Neuronal stem cell (in vitro differentiated cells): ENCODE results near the gene CFP.

Experiments
- DNase-seq: peaks from one replicate; pipeline ENCODE4 v3.0.0-alpha.2; 2013; ENCODE audit warnings: low spot score
- H2AFZ ChIP-seq: one replicate; pipeline ENCODE4 v1.6.1; 2013; ENCODE audit warnings: mild to moderate bottlenecking, low read length, inconsistent platforms
- H2AK5ac ChIP-seq: 2 replicates; pipeline ENCODE4 v1.6.1; 2013; ENCODE audit warnings: low read depth, mild to moderate bottlenecking, inconsistent platforms, low read length, moderate library complexity, mixed read lengths
- H2BK120ac ChIP-seq: 2 replicates; pipeline ENCODE4 v1.6.1; 2013; ENCODE audit warnings: low read depth, mild to moderate bottlenecking, inconsistent platforms, low read length, moderate library complexity, mixed read lengths
- H2BK12ac ChIP-seq: one replicate; pipeline ENCODE4 v1.6.1; 2013; ENCODE audit warnings: low read length, inconsistent platforms
- H2BK15ac ChIP-seq: 2 replicates; pipeline ENCODE4 v1.6.1; 2013; ENCODE audit warnings: mild to moderate bottlenecking, low read length, inconsistent platforms, mixed read lengths
- H2BK5ac ChIP-seq: one replicate; pipeline ENCODE4 v1.6.1; 2013; ENCODE audit warnings: inconsistent platforms, mild to moderate bottlenecking, low read length, moderate library complexity
- H3K14ac ChIP-seq: one replicate; pipeline ENCODE4 v1.6.1; 2013; ENCODE audit warnings: low read length, inconsistent platforms
- H3K18ac ChIP-seq: 2 replicates; pipeline ENCODE4 v1.6.1; 2013; ENCODE audit warnings: low read length, inconsistent platforms
- H3K23ac ChIP-seq: 2 replicates; pipeline ENCODE4 v1.6.1; 2013; ENCODE audit warnings: low read depth, mild to moderate bottlenecking, mixed read lengths, low read length, inconsistent platforms; ENCODE audit not compliant: poor library complexity
- H3K27ac ChIP-seq: replicated peaks from 3 replicates; pipeline ENCODE4 v1.5.1; 2013; ENCODE audit warnings: low read length, inconsistent platforms
- H3K27me3 ChIP-seq, 3 experiments: 2 replicates each; pipeline ENCODE4 v1.6.1; 2013; ENCODE audit warnings: low read length in 3 of 3, mild to moderate bottlenecking in 2 of 3, inconsistent platforms in 1 of 3, low read depth in 1 of 3, mixed read lengths in 1 of 3, moderate library complexity in 1 of 3; ENCODE audit not compliant: control insufficient read depth in 3 of 3, insufficient read depth in 3 of 3
- H3K36me3 ChIP-seq, 2 donors: replicated peaks in 1 of 2; 2 replicates each; pipeline ENCODE4 v1.6.1; 2013; ENCODE audit warnings: low read length in 2 of 2; ENCODE audit not compliant: control insufficient read depth in 2 of 2, insufficient read depth in 2 of 2
- H3K4ac ChIP-seq: 2 replicates; pipeline ENCODE4 v1.6.1; 2013; ENCODE audit warnings: inconsistent platforms, mild to moderate bottlenecking, low read length, moderate library complexity
- H3K4me1 ChIP-seq, 2 donors: 1 replicate in 1 of 2; 2 replicates in 1 of 2; pipeline ENCODE4 v1.6.1; 2013; ENCODE audit warnings: low read length in 2 of 2, low read depth in 1 of 2; ENCODE audit not compliant: control insufficient read depth in 2 of 2, insufficient read depth in 1 of 2
- H3K4me2 ChIP-seq: one replicate; pipeline ENCODE4 v1.6.1; 2013; ENCODE audit warnings: mild to moderate bottlenecking, low read length, inconsistent platforms; ENCODE audit not compliant: insufficient read depth, poor library complexity, severe bottlenecking
- H3K4me3 ChIP-seq, 2 donors: 2 replicates each; pipeline ENCODE4 v1.5.1; 2013; ENCODE audit warnings: low read length in 2 of 2, mild to moderate bottlenecking in 2 of 2, inconsistent platforms in 1 of 2, moderate library complexity in 1 of 2
- H3K79me1 ChIP-seq: one replicate; pipeline ENCODE4 v1.6.1; 2013; ENCODE audit warnings: low read depth, mild to moderate bottlenecking, inconsistent platforms, low read length, moderate library complexity
- H3K9ac ChIP-seq: one replicate; pipeline ENCODE4 v1.6.1; 2013; ENCODE audit warnings: mild to moderate bottlenecking, low read depth, low read length, inconsistent platforms; ENCODE audit not compliant: poor library complexity
- H3K9me3 ChIP-seq, 2 donors: replicated peaks in 1 of 2; 2 replicates each; pipeline versions ENCODE3 to v1.6.1; 2013; ENCODE audit warnings: low read length in 2 of 2, mild to moderate bottlenecking in 2 of 2, inconsistent platforms in 1 of 2, low read depth in 1 of 2, mixed read lengths in 1 of 2, moderate library complexity in 1 of 2; ENCODE audit not compliant: control insufficient read depth in 2 of 2, insufficient read depth in 1 of 2
- H4K8ac ChIP-seq: one replicate; pipeline ENCODE4 v1.6.1; 2013; ENCODE audit warnings: low read depth, mild to moderate bottlenecking, inconsistent platforms, low read length, moderate library complexity
- H4K91ac ChIP-seq: one replicate; pipeline ENCODE4 v1.6.1; 2013; ENCODE audit warnings: low read length, low read depth, mild to moderate bottlenecking, inconsistent platforms; ENCODE audit not compliant: poor library complexity
- WGBS, 2 donors: extraction: QIAGEN DNeasy Blood & Tissue Kit; methylation state at CpG; one replicate each; pipeline ENCODE4 v1.1.7; 2013; ENCODE audit warnings: missing lambda C conversion rate in 2 of 2, mixed read lengths in 1 of 2; ENCODE audit not compliant: insufficient read length in 2 of 2, insufficient replicate concordance in 1 of 2; ENCODE audit errors: extremely low coverage in 2 of 2; 5-methylcytosine and 5-hydroxymethylcytosine counted together

CFP gene

GRCh38 chrX:47633689-47634590 is 4.2 kb upstream of the CFP start:
- no peak for DNase-seq
- Histone ChIP-seq H2BK12ac (no peak overlapping the region), H3K4me1 (peaks cover 0 to 5% of the 10 kb centered on the region in 2 donors), H3K23ac (no peak overlapping the region), H3K4me2 (no peak overlapping the region), H4K8ac (no peak overlapping the region), H2AFZ (no peak overlapping the region), H3K18ac (no peak overlapping the region), H3K79me1 (no peaks in the 10 kb centered on the region), H2AK5ac (no peak overlapping the region), H3K4ac (no peak overlapping the region), H3K9me3 (no peaks in the 10 kb centered on the region), H2BK120ac (no peak overlapping the region), H3K9ac (no peak overlapping the region), H4K91ac (no peak overlapping the region), H3K27ac (no peak overlapping the region), H3K14ac (no peak overlapping the region), H3K4me3 (no peak overlapping the region), H2BK15ac (no peak overlapping the region), H2BK5ac (no peak overlapping the region), H3K27me3 (no peaks in the 10 kb centered on the region), H3K36me3 (peaks cover 9 to 38% of the 10 kb centered on the region in 2 donors)
- no CpG with 5 or more reads among the region's 14 CpGs for WGBS, 2 donors

- peaks cover 0 to 5% of the 10 kb centered on the region in 2 donors for H3K4me1 ChIP-seq
- H2BK120ac ChIP-seq = no peak overlapping the region
- no peak overlapping the region for H3K18ac ChIP-seq
- peaks cover 6 to 27% of the 10 kb centered on the region in 2 donors for H3K36me3 ChIP-seq
- H3K9me3 ChIP-seq = no peaks in the 10 kb centered on the region
- no peak overlapping the region for H3K14ac ChIP-seq
- H2BK12ac ChIP-seq = no peak overlapping the region
- no peak overlapping the region for H2BK5ac ChIP-seq
- H2AK5ac ChIP-seq = no peak overlapping the region
- H3K4me3 ChIP-seq = no peak overlapping the region
- H3K4ac ChIP-seq = no peak overlapping the region
- H2BK15ac ChIP-seq = no peak overlapping the region
- H4K91ac ChIP-seq = no peak overlapping the region
- H3K27me3 ChIP-seq = no peaks in the 10 kb centered on the region
- no peak overlapping the region for H3K23ac ChIP-seq
- no peak overlapping the region for H4K8ac ChIP-seq
- no peak overlapping the region for H3K9ac ChIP-seq
- DNase-seq = no peak
- no peak overlapping the region for H3K27ac ChIP-seq
- no peak overlapping the region for H2AFZ ChIP-seq
- H3K79me1 ChIP-seq = no peaks in the 10 kb centered on the region
- H3K4me2 ChIP-seq = no peak overlapping the region
- no CpG with 5 or more reads among the region's 4 CpGs for WGBS, 2 donors
Measured at GRCh38 chrX:47632666-47633065, 2.9 kb upstream of the CFP start.

GRCh38 chrX:47631676-47632075 is 1.9 kb upstream of the CFP start:
- Histone ChIP-seq H3K4me1 (peaks cover 0 to 2% of the 10 kb centered on the region in 2 donors), H2BK120ac (no peak overlapping the region), H3K36me3 (peaks cover 6 to 18% of the 10 kb centered on the region in 2 donors), H3K9me3 (no peaks in the 10 kb centered on the region), H2AFZ (no peak overlapping the region), H3K79me1 (no peaks in the 10 kb centered on the region), H3K27ac (no peak overlapping the region), H2BK12ac (no peak overlapping the region), H4K91ac (no peak overlapping the region), H3K18ac (no peak overlapping the region), H3K27me3 (no peaks in the 10 kb centered on the region), H2BK15ac (no peak overlapping the region), H3K14ac (no peak overlapping the region), H3K9ac (no peak overlapping the region), H3K4ac (no peak overlapping the region), H3K4me3 (no peak overlapping the region), H2AK5ac (no peak overlapping the region), H2BK5ac (no peak overlapping the region), H3K4me2 (no peak overlapping the region), H3K23ac (no peak overlapping the region), H4K8ac (no peak overlapping the region)
- DNase-seq = no peak
- WGBS, 2 donors = no CpG with 5 or more reads among the region's 5 CpGs

- H4K8ac ChIP-seq = no peak overlapping the region
- H3K18ac ChIP-seq = no peak overlapping the region
- H3K27me3 ChIP-seq = no peaks in the 10 kb centered on the region
- H2BK120ac ChIP-seq = no peak overlapping the region
- H2BK5ac ChIP-seq = no peak overlapping the region
- H3K36me3 ChIP-seq = no peaks in the 10 kb centered on the region
- H3K27ac ChIP-seq = no peak overlapping the region
- DNase-seq = no peak
- H3K14ac ChIP-seq = no peak overlapping the region
- H2AK5ac ChIP-seq = no peak overlapping the region
- no CpG with 5 or more reads among the region's 1 CpG for WGBS, 2 donors
- H3K4ac ChIP-seq = no peak overlapping the region
- no peaks in the 10 kb centered on the region for H3K9me3 ChIP-seq
- no peak overlapping the region for H2BK12ac ChIP-seq
- H3K4me2 ChIP-seq = no peak overlapping the region
- H3K79me1 ChIP-seq = no peaks in the 10 kb centered on the region
- H3K23ac ChIP-seq = no peak overlapping the region
- H3K4me3 ChIP-seq = no peak overlapping the region
- no peak overlapping the region for H2AFZ ChIP-seq
- H3K4me1 ChIP-seq = peaks cover under 1 to 3% of the 10 kb centered on the region in 2 donors
- no peak overlapping the region for H4K91ac ChIP-seq
- H2BK15ac ChIP-seq = no peak overlapping the region
- H3K9ac ChIP-seq = no peak overlapping the region
Measured at GRCh38 chrX:47628982-47629381, 748 bp downstream of the CFP start.
